ENCODE measurements around the gene NOTCH1.
A peak's percentile ranks its signal among the peaks of the same experiment; 100 is the strongest.

- TF ChIP-seq JUN (IDR thresholded peaks at IDR 0.05) (no peak), HDAC2 (IDR thresholded peaks at IDR 0.05) (no peak), CTCF (IDR thresholded peaks at IDR 0.05) (no peak), HOXA7 (CRISPR knock-in tag; IDR thresholded peaks at IDR 0.05) (no peak), POLR2A (IDR thresholded peaks at IDR 0.05; ENCODE audit: low read length) (0 out of 2 replicates have a peak, but pooled peaks have one; percentile 21), ATOH8 (CRISPR knock-in tag; IDR thresholded peaks at IDR 0.05; ENCODE audit: low read depth) (no peak), CHD2 (IDR thresholded peaks at IDR 0.05; ENCODE audit: low read length, partially characterized antibody) (no peak), RFX5 (IDR thresholded peaks at IDR 0.05) (no peak), TP53 (CRISPR knock-in tag; IDR thresholded peaks at IDR 0.05) (peak; percentile 70; the same call in 1 of the 2 replicates), EP300 (IDR thresholded peaks at IDR 0.05) (no peak)
Measured at GRCh38 chr9:136546697-136547501, 1.1 kb upstream of the NOTCH1 start.
